K562 (cell line): ENCODE results near the gene PLCD1. TPM values are rescaled to one million over a fixed set of nuclear protein-coding genes. Genes with fewer than 3 reads are reported as not detected.

Experiments
- ATAC-seq: fragments of 200-7000 bp; cut with Tn5 transposase; 3 replicates; pipeline ENCODE4 v1.9.1; 2020; ENCODE audit warnings: moderate library complexity
- BruUV-seq: library from RNA; stranded (reverse); fragments of 400-500 nt; replicated peaks from 2 replicates; lab custom pipeline; 2021; lab: Mats Ljungman, UMichigan
- CTCF ChIA-PET: fragments of 300-600 bp; formaldehyde crosslinking; extraction: SDS; loops from one replicate; lab custom pipeline; 2021; ENCODE audit warnings: low intra/inter-chr PET ratio; lab: Yijun Ruan, JAX
- POLR2A ChIA-PET: fragments of 300-600, 350-650 bp; sonication (Branson Sonifier 250); formaldehyde crosslinking; extraction: SDS; loops from one replicate; lab custom pipeline; 2021; ENCODE audit warnings: antibody characterized with exemption, inconsistent platforms; lab: Yijun Ruan, JAX
- DNase-seq, 4 experiments: peaks; one replicate each; pipeline versions ENCODE4 v3.0.0 to v3.0.0-alpha.2; 2011 to 2018; ENCODE audit warnings: low spot score in 3 of 4, mixed read lengths in 3 of 4; ENCODE audit errors: extremely low read depth in 1 of 4
- FAIRE-seq: peaks from 2 replicates; lab custom pipeline; 2011; peaks lifted over from hg19 to GRCh38; lab: Jason Lieb, UNC
- H2AFZ ChIP-seq: 2 replicates; pipeline ENCODE4 v1.6.0; 2011; ENCODE audit warnings: low read depth, low read length, control low read depth, inconsistent platforms
- H3K27ac ChIP-seq: fragments of 200-600 bp; 3 replicates; pipeline ENCODE4 v1.8.0; 2011; ENCODE audit warnings: low read depth, mild to moderate bottlenecking, control low read depth, inconsistent platforms, low read length, moderate library complexity, mixed read lengths; ENCODE audit errors: extremely low read depth
- H3K27me3 ChIP-seq, 2 experiments: fragments of 300-600 bp in 1 of 2; 2 replicates in 1 of 2; 3 replicates in 1 of 2; pipeline versions ENCODE4 v1.6.0 to v1.8.0; 2011; ENCODE audit warnings: inconsistent platforms in 2 of 2, low read length in 2 of 2, mild to moderate bottlenecking in 1 of 2, mixed read lengths in 1 of 2, moderate library complexity in 1 of 2; ENCODE audit not compliant: control insufficient read depth in 2 of 2, insufficient read depth in 2 of 2
- H3K36me3 ChIP-seq: fragments of 300-600 bp; 3 replicates; pipeline ENCODE4 v1.8.0; 2011; ENCODE audit warnings: mild to moderate bottlenecking, low read length, inconsistent platforms; ENCODE audit not compliant: control insufficient read depth, insufficient read depth
- H3K4me1 ChIP-seq, 2 experiments: fragments of 200-600 bp in 1 of 2; replicated peaks in 1 of 2; 2 replicates in 1 of 2; 3 replicates in 1 of 2; pipeline versions ENCODE4 v1.5.1 to v1.8.0; 2011; ENCODE audit warnings: inconsistent platforms in 2 of 2, low read length in 2 of 2, mild to moderate bottlenecking in 1 of 2, mixed read lengths in 1 of 2, moderate library complexity in 1 of 2; ENCODE audit not compliant: control insufficient read depth in 2 of 2, insufficient read depth in 2 of 2
- H3K4me2 ChIP-seq: 2 replicates; pipeline ENCODE4 v1.6.1; 2011; ENCODE audit warnings: low read length, control low read depth, inconsistent platforms, mixed read lengths; ENCODE audit not compliant: insufficient read depth
- H3K4me3 ChIP-seq: fragments of 200-600 bp; sonication (generic), shearing (Covaris generic); 2 replicates; pipeline ENCODE4 v1.5.1; 2016; ENCODE audit warnings: control low read depth, inconsistent platforms
- H3K79me2 ChIP-seq: fragments of 200-600 bp; 3 replicates; pipeline ENCODE4 v1.8.0; 2011; ENCODE audit warnings: low read length, inconsistent platforms; ENCODE audit not compliant: control insufficient read depth, insufficient read depth
- H3K9ac ChIP-seq, 2 experiments: 2 replicates each; pipeline versions ENCODE4 v1.6.0 to v1.6.1; 2011; ENCODE audit warnings: low read depth in 2 of 2, low read length in 2 of 2, control low read depth in 1 of 2, inconsistent platforms in 1 of 2, mild to moderate bottlenecking in 1 of 2, mixed read lengths in 1 of 2; ENCODE audit not compliant: insufficient read depth in 1 of 2
- H3K9me1 ChIP-seq: one replicate; pipeline ENCODE4 v1.6.0; 2011; ENCODE audit warnings: inconsistent platforms, mild to moderate bottlenecking, low read length, moderate library complexity; ENCODE audit not compliant: control insufficient read depth, insufficient read depth
- H3K9me3 ChIP-seq: replicated peaks from 2 replicates; pipeline ENCODE4 v1.5.1; 2011; ENCODE audit warnings: low read depth, low read length, inconsistent platforms; ENCODE audit not compliant: control insufficient read depth, insufficient read depth
- H4K20me1 ChIP-seq: replicated peaks from 2 replicates; pipeline ENCODE4 v1.6.1; 2011; ENCODE audit warnings: low read length, inconsistent platforms, mixed read lengths; ENCODE audit not compliant: control insufficient read depth, insufficient read depth
- ASH1L ChIP-seq: fragments of 450-650 bp; IDR thresholded peaks from 2 replicates; pipeline ENCODE4 v1.6.1; 2018; ENCODE audit warnings: borderline replicate concordance, mild to moderate bottlenecking, low read depth; ENCODE audit not compliant: partially characterized antibody
- HNRNPK ChIP-seq: fragments of 200-400 bp; formaldehyde crosslinking; IDR thresholded peaks from one replicate; pipeline ENCODE4 v1.6.1; 2018; ENCODE audit warnings: mild to moderate bottlenecking, low read depth, low read length; ENCODE audit not compliant: poor library complexity, severe bottlenecking
- MCM7 ChIP-seq, 2 experiments: fragments of 450-650 bp; IDR thresholded peaks; 2 replicates each; pipeline ENCODE4 v1.6.1; 2016 to 2018
- MYNN ChIP-seq, 2 experiments: sonication (generic); formaldehyde crosslinking in 1 of 2; IDR thresholded peaks; 2 replicates each; pipeline versions ENCODE4 v1.5.0 to v1.6.1; 2016 to 2020; ENCODE audit warnings: antibody characterized with exemption in 1 of 2, missing genetic modification reagents in 1 of 2
- NFIC ChIP-seq: fragments of 450-650 bp; IDR thresholded peaks from 2 replicates; pipeline ENCODE4 v1.6.1; 2017; ENCODE audit warnings: mild to moderate bottlenecking, inconsistent platforms
- NRF1 ChIP-seq, 2 experiments: fragments of 450-650 bp; IDR thresholded peaks in 1 of 2; conservative IDR thresholded peaks in 1 of 2; 2 replicates each; pipeline ENCODE4 v1.6.1; 2014; ENCODE audit warnings: mild to moderate bottlenecking in 2 of 2
- POLR2A ChIP-seq: fragments of 450-650 bp; conservative IDR thresholded peaks from 2 replicates; pipeline ENCODE4 v1.6.1; 2016
- POLR2G ChIP-seq: fragments of 200-400 bp; formaldehyde crosslinking; IDR thresholded peaks from 2 replicates; pipeline ENCODE4 v1.6.1; 2017; ENCODE audit warnings: low read depth, mild to moderate bottlenecking, antibody characterized with exemption, low read length, moderate library complexity
- RBFOX2 ChIP-seq: fragments of 200-400 bp; formaldehyde crosslinking; IDR thresholded peaks from 2 replicates; pipeline ENCODE4 v1.6.1; 2017; ENCODE audit warnings: low read depth, mild to moderate bottlenecking, low read length, moderate library complexity
- WGBS: fragments of 100-300 bp; shearing (Covaris generic); methylation state at CpG from one replicate; pipeline ENCODE4 v1.1.6; 2016; ENCODE audit warnings: low coverage, mixed read lengths; ENCODE audit not compliant: insufficient coverage; ENCODE audit errors: missing lambda C conversion rate; 5-methylcytosine and 5-hydroxymethylcytosine counted together
- in situ Hi-C: fragments of 300-500 bp; cut with MboI; formaldehyde crosslinking; loops from 4 replicates; pipeline ENCODE4 v1.15.0; 2018; ENCODE audit warnings: inconsistent platforms, mixed read lengths
- intact Hi-C: fragments of 100-400 bp; cut with micrococcal nuclease; formaldehyde crosslinking; loops from 2 replicates; pipeline ENCODE4 v1.14.2; 2022
- polyA plus RNA-seq, 8 experiments: library from polyadenylated mRNA; depleted of rRNA in 4 of 8; stranded (reverse) in 5 of 8; unstranded in 3 of 8; fragments of >200 nt; fragmentation: Nextera tagmentation in 2 of 8; fragmentation: Illumina TruSeq in 1 of 8; extraction: Ambion mirVana in 2 of 8; extraction: Trizol in 1 of 8; gene quantifications; 2 replicates each; pipeline versions ENCODE4 v1.2.1 to v1.2.3, GENCODE V29; 2011 to 2014; ENCODE audit warnings: inconsistent platforms in 1 of 8, missing spikeins in 1 of 8
- total RNA-seq, 7 experiments: library from RNA; depleted of rRNA in 6 of 7; stranded (reverse); fragments of >200 nt in 6 of 7; fragmentation: Illumina TruSeq in 2 of 7; extraction: Trizol in 2 of 7; gene quantifications; 2 replicates each; pipeline versions ENCODE4 v1.2.1 to v1.2.3, GENCODE V29; 2011 to 2021; ENCODE audit warnings: low replicate concordance in 1 of 7
- TF ChIP-seq, protein P1 (sequence below), 2 experiments: fragments of 450-650 bp in 1 of 2; sonication (generic) in 1 of 2; formaldehyde crosslinking in 1 of 2; IDR thresholded peaks; 2 replicates each; pipeline versions ENCODE4 v1.7.1 to v1.9.0; 2016 to 2022; ENCODE audit warnings: inconsistent platforms in 1 of 2, mild to moderate bottlenecking in 1 of 2, missing genetic modification reagents in 1 of 2
- TF ChIP-seq, protein P2 (sequence below): fragments of 450-650 bp; conservative IDR thresholded peaks from 2 replicates; pipeline ENCODE4 v1.6.1; 2016; ENCODE audit warnings: missing genetic modification characterization, low read depth, mild to moderate bottlenecking, missing compliant biosample characterization, moderate library complexity

The PLCD1 gene
- total and polyA plus RNA-seq, 9 of the 15 experiments (the other 6 are each of a cell fraction or from before 2014, with no cell fraction given) = 5.4 to 209 (median 116) TPM

DNA sequence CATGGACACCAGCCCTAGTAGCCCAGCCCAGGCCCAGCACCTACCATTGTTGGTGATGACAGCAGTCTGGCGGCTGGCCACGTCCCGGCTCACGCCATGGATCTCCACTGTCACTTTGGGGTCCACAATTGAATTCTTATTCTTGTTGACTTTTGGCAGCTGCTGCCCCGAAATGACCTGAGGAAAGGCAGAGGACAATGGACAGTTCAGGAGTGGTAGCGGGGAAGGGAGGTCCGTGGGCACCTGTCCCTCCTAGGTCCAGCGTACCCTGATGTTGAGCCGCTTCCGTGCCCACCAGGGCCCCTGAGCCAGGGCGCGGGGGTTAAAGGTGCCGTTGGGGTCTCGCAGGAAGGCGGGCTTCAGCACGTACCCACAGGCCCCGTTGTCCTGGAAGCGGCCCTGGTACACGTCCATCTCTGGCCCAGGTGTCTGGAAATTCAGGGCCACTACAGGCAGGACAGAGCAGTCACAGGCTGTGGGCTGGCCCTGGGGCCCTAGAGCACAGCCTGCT, 21.2 kb downstream of the PLCD1 start:
- no peak overlapping the region for H2AFZ ChIP-seq
- H3K36me3 ChIP-seq = peaks cover 78% of the 10 kb centered on the region
- H3K4me3 ChIP-seq = no peak overlapping the region
- no peak overlapping the region for H3K9ac ChIP-seq
- 96% methylated on average over 19 of the region's 19 CpGs for WGBS
- no peak overlapping the region for H3K4me2 ChIP-seq
- no peaks in the 10 kb centered on the region for H3K9me3 ChIP-seq
- no TSS peak for BruUV-seq
- in situ Hi-C loops = no loop called here
- TF ChIP-seq, protein P1, sequence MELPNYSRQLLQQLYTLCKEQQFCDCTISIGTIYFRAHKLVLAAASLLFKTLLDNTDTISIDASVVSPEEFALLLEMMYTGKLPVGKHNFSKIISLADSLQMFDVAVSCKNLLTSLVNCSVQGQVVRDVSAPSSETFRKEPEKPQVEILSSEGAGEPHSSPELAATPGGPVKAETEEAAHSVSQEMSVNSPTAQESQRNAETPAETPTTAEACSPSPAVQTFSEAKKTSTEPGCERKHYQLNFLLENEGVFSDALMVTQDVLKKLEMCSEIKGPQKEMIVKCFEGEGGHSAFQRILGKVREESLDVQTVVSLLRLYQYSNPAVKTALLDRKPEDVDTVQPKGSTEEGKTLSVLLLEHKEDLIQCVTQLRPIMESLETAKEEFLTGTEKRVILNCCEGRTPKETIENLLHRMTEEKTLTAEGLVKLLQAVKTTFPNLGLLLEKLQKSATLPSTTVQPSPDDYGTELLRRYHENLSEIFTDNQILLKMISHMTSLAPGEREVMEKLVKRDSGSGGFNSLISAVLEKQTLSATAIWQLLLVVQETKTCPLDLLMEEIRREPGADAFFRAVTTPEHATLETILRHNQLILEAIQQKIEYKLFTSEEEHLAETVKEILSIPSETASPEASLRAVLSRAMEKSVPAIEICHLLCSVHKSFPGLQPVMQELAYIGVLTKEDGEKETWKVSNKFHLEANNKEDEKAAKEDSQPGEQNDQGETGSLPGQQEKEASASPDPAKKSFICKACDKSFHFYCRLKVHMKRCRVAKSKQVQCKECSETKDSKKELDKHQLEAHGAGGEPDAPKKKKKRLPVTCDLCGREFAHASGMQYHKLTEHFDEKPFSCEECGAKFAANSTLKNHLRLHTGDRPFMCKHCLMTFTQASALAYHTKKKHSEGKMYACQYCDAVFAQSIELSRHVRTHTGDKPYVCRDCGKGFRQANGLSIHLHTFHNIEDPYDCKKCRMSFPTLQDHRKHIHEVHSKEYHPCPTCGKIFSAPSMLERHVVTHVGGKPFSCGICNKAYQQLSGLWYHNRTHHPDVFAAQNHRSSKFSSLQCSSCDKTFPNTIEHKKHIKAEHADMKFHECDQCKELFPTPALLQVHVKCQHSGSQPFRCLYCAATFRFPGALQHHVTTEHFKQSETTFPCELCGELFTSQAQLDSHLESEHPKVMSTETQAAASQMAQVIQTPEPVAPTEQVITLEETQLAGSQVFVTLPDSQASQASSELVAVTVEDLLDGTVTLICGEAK (IDR thresholded peaks at IDR 0.05) = no peak
- TF ChIP-seq, protein P1 (CRISPR knock-in tag; IDR thresholded peaks at IDR 0.05) = no peak
- TF ChIP-seq RBFOX2 = no peak; the same call in 1 of the 2 replicates
- TF ChIP-seq, protein P2, sequence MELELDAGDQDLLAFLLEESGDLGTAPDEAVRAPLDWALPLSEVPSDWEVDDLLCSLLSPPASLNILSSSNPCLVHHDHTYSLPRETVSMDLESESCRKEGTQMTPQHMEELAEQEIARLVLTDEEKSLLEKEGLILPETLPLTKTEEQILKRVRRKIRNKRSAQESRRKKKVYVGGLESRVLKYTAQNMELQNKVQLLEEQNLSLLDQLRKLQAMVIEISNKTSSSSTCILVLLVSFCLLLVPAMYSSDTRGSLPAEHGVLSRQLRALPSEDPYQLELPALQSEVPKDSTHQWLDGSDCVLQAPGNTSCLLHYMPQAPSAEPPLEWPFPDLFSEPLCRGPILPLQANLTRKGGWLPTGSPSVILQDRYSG (tag) = no peak
- TF ChIP-seq MYNN (IDR thresholded peaks at IDR 0.05) = 0 out of 2 replicates have a peak, but pooled peaks have one; percentile 15
- no peak for TF ChIP-seq MYNN (CRISPR knock-in tag; IDR thresholded peaks at IDR 0.05)
- no peak for TF ChIP-seq NRF1 (conservative IDR thresholded peaks at IDR 0.05 in 1 of 2, IDR thresholded peaks at IDR 0.05 in 1 of 2)
- TF ChIP-seq POLR2G = peak; percentile 64
- TF ChIP-seq ASH1L = no peak
- TF ChIP-seq POLR2A = peak; percentile 25; the same call in 1 of the 2 replicates
- no peak for TF ChIP-seq HNRNPK
- no peak for TF ChIP-seq MCM7 (IDR thresholded peaks at IDR 0.05)
- 0 out of 2 replicates have a peak, but pooled peaks have one; percentile 19 for TF ChIP-seq NFIC
- H3K27me3 ChIP-seq = no peaks in the 10 kb centered on the region
- H3K9me1 ChIP-seq = peaks cover 10% of the 10 kb centered on the region
- CTCF ChIA-PET = no interaction called here
- H3K79me2 ChIP-seq = no peaks in the 10 kb centered on the region
- DNase-seq = no peak
- no peak for FAIRE-seq
- intact Hi-C loops = no loop called here
- H3K4me1 ChIP-seq = peaks cover 6 to 50% of the 10 kb centered on the region in 2 experiments; a peak in 4 of 5 replicates
- H3K27ac ChIP-seq = no peak overlapping the region
- peaks cover 14% of the 10 kb centered on the region for H4K20me1 ChIP-seq
- POLR2A ChIA-PET = interaction anchor here (0.7 kb wide), 1 partner anchor 28 kb away, joined by 5 read pairs; no protein-coding TSS in a partner anchor
- ATAC-seq = no peak
